ENCODE measurements around the gene ZMYM3. TPM values are rescaled to one million over a fixed set of nuclear protein-coding genes. Genes with fewer than 3 reads are reported as not detected.
A peak's percentile ranks its signal among the peaks of the same experiment; 100 is the strongest.
"Not testable (repeated sequence)": the region's sequence is repeated elsewhere in the genome, so short reads cannot be mapped to it uniquely, and the experiment has no call there.

The ZMYM3 gene
- total RNA-seq, result 10 to 100 TPM; 15.9 to 17.0 TPM
- long read RNA-seq, partial matches to known transcripts, result 5 of 10 reads
- long read RNA-seq, other reads (novel, unspliced or antisense), result 5 of 10 reads

- ATAC-seq (peak; percentile 94), DNase-seq (peak; percentile 85 to 86)
- intact Hi-C loops (cut with DNase I, micrococcal nuclease), result no loop called here
Measured at GRCh38 chrX:71254092-71254963, at the start of gene ZMYM3. ZMYM3 (minus strand) TSS chrX:71254140; CDS start chrX:71253255, 885 bp downstream.

GRCh38 chrX:71302461-71303213 is 48.7 kb upstream of the ZMYM3 start:
- intact Hi-C loops (cut with DNase I, micrococcal nuclease), result no loop called here
- no peak for DNase-seq
- no peak for ATAC-seq

- DNase-seq, result peak in 1 of 2 donors; percentile 25
Measured at GRCh38 chrX:71301195-71301924, 47.4 kb upstream of the ZMYM3 start, which contains the start of gene ITGB1BP2. ITGB1BP2 (plus strand) TSS chrX:71301750; CDS start chrX:71301807, 57 bp downstream.

GRCh38 chrX:71300495-71300894 is 46.6 kb upstream of the ZMYM3 start:
- intact Hi-C loops (cut with DNase I, micrococcal nuclease), result not testable (repeated sequence)

More at GRCh38 chrX:71301195-71301924, 47.4 kb upstream of the ZMYM3 start, which contains the start of gene ITGB1BP2:
- no peak for ATAC-seq
- intact Hi-C loops (cut with DNase I, micrococcal nuclease), result no loop called here

DNA sequence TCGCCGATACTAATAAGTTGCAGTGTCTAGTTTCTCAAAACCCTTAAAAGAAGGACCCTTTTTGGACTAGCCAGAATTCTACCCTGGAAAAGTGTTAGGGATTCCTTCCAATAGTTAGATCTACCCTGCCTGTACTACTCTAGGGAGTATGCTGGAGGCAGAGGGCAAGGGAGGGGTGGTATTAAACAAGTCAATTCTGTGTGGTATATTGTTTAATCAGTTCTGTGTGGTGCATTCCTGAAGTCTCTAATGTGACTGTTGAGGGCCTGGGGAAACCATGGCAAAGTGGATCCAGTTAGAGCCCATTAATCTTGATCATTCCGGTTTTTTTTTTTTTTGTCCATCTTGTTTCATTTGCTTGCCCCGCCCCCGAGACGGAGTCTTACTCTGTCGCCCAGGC is 46.1 kb upstream of the ZMYM3 start:
- intact Hi-C loops (cut with DNase I, micrococcal nuclease); ATAC-seq; DNase-seq: not testable (repeated sequence)

More at GRCh38 chrX:71300495-71300894, 46.6 kb upstream of the ZMYM3 start:
- not testable (repeated sequence) for ATAC-seq, DNase-seq

DNA sequence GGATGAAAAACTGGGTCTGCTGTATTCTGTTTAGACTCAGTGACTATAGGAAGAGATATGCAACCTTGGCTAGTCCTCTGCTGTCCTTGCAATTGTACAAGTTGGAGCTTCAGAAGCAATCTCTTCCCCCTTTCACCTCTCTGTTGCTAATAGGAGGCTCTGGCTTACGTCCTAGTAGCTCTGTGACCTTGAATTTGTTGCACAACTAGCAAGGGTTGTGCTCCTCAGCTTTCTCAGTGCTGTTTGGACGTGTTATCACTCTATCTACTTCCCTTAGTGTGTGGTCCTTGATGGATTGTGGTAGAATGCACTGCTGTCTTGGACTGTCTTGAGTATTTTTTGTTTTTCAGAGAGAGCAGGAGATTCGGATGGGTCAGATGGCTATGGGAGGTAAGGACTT is 44.2 kb upstream of the ZMYM3 start:
- ATAC-seq (no peak), DNase-seq (no peak)
- intact Hi-C loops (cut with DNase I, micrococcal nuclease), result no loop called here

- DNase-seq (no peak), ATAC-seq (no peak)
- intact Hi-C loops (cut with DNase I, micrococcal nuclease), result no loop called here
Measured at GRCh38 chrX:71296806-71297205, 42.9 kb upstream of the ZMYM3 start.

DNA sequence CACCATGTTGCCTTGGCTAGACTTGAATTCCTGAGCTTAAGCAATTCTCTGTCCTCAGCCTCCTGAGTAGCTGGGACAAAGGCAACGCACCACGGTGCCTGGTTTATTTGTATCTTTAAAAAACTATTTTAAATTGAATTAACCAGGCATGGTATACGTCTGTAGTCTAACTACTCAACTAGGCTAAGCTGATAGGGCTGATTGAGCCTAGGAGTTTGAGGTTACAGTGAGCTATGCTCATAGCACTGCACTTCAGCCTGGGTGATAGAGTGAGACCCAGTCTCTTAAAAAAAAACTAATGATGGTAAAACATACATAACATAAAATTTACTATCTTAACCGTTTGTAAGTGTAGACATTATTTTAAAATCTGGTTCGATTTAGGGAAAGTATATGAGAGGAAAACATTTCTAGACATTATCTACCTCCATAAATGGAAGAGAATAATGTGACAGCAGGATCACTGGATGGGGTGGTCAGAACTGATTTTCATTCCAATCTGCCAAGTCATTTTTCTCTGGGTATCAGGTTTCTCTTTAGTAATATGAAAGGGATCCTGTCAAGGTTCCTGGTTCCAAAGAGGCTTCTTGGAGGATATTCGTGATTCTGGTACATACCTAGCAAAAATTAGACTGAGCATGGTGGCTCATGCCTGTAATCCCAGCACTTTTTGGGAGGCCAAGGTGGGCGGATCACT is 38.9 kb upstream of the ZMYM3 start:
- ATAC-seq, result no peak
- DNase-seq, result no peak
- intact Hi-C loops (cut with DNase I, micrococcal nuclease), result no loop called here

DNA sequence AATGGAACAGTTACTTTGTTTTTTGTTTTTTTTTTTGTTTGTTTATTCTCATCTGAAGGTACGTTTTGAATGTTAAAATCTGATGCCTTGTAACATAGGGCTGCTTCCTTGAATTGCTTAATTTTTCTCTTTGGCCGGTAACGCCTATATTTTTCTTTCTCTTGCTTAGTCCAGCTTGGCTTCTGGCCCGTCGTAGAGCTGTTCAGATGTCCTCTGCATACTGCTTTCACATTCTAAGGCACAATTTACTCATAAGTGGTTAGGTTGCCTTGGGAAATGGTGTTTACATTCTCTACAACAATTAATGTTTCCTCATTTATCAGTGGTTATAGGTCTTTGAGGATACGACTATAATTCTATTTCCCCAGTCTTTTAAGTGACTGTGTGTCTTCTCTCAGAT is 37.4 kb upstream of the ZMYM3 start:
- DNase-seq, result no peak
- intact Hi-C loops (cut with DNase I, micrococcal nuclease), result no loop called here
- ATAC-seq, result no peak

DNA sequence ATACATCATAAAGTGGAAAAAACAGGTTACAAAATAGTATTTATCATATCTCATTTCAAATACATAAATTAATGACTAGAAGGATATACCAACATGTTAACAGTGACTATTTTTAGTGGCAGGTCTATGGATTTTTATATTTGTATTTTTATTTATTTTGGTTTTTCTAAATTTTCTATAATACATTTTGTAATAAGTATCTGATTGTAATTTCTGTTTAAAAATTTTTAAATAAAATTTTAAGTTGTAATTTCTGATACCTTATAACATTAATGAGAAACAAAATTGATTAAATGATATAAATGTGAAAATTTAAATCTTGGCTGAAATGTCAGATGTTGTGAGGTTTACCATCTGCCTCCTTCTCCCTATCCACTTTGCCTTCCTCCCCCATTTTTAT is 32.0 kb upstream of the ZMYM3 start:
- intact Hi-C loops (cut with DNase I, micrococcal nuclease), result no loop called here
- no peak for DNase-seq
- ATAC-seq, result no peak

GRCh38 chrX:71283403-71284143 is 29.6 kb upstream of the ZMYM3 start, which contains the start of gene NONO:
NONO (plus strand) TSS chrX:71283635; CDS start chrX:71290638, 7,003 bp downstream.
- peak; percentile 81 to 90 for DNase-seq
- peak; percentile 92 for ATAC-seq
- intact Hi-C loops (cut with DNase I, micrococcal nuclease), result no loop called here

DNA sequence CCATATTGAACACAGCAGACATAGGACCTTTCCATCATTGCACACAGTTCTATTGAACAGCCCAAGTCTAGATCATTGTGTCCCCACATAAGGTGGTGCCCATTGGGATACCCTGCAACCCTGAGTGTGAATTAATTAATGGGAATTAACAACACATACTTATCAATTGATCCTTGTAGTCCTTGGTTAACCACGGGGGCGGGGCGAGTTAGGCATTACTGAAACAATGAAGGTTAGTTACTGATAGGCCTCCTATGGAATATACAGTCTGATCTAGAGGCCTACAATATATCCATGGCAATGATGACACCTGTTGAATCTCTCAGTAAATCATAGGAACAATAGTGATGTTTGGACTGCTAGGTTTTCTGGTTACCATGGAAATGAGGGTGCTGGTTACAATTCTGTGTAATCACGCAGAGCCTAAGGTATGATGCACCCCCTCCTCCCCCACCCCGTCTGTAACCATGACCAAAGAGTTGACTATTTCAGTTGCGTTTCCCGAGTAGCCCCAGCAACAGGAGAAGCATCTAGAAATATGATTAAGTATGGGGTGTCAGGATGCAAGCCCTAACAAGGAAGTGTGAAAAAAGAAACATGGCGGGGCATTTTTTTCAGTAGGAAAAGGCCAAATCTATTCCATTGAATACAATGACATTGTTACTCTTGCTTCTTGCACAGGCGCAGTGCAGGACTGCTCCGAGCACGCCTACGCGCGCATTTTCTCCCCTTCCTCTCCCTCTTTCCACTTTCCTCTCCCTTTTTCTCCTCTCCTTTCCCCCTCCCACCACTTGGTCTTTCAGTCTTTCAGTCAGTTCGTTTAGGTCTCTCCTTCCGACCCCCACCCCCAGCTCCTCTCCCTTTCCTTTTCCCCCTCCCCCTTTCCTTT is 28.8 kb upstream of the ZMYM3 start:
- ATAC-seq (peak; percentile 65), DNase-seq (peak in 1 of 2 donors; percentile 12)
- intact Hi-C loops (cut with DNase I, micrococcal nuclease), result no loop called here

DNA sequence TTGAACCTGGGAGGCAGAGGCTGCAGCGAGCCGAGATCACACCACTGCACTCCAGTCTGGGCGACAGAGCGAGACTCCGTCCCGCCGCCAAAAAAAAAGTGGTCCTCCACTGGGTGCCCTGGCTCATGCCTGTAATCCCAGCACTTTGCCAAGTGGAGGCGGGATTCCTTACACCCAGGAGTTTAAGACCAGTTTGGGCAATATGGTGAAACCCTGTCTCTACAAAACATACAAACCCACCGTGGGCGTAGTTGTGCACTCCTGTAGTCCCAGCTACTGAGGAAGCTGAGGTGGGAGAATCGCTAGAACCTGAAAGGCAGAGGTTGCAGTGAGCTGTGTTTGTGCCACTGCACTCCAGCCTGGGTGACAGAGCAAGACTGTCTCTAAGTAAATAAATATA is 27.4 kb upstream of the ZMYM3 start:
- not testable (repeated sequence) for ATAC-seq, DNase-seq

DNA sequence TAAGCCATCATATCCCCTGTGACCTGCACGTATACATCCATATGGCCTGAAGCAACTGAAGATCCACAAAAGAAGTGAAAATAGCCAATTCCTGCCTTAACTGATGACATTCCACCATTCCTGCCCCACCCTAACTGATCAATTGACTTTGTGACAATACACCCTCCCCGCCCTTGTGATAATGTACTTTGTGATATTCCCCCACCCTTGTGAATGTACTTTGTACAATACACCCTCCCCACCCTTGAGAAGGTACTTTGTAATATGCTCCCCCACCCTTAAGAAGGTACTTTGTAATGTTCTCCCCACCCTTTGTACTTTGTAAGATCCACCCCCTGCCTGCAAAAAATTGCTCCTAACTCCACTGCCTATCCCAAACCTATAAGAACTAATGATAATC is 18.4 kb upstream of the ZMYM3 start:
- intact Hi-C loops (cut with DNase I, micrococcal nuclease), result not testable (repeated sequence)

More for the DNA sequence above, 27.4 kb upstream of the ZMYM3 start:
- intact Hi-C loops (cut with DNase I, micrococcal nuclease), result not testable (repeated sequence)

DNA sequence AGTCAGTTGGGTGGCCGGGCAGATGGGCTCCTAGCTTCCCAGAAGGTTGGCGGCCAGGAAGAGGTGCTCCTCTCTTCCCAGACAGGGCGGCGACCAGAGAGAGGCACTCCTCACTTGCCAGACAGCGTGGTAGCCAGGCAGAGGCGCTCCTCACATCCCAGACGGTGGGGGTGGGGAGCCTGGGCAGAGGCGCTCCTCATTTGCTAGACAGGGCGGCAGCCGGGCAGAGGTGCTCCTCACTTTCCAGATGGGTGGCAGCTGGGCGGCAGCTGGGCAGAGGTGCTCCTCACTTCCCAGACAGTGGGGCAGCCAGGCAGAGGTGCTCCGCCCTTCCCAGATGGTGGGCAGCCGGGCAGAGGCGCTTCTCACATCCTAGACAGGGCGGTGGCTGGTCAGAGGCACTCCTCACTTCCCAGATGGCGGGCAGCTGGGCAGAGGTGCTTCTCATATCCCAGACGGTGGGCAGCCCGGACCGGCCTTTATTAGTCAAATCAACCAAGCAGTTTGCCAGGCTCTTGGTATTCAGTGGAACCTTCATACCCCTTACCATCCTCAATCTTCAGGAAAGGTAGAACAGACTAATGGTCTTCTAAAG is 16.0 kb upstream of the ZMYM3 start:
- DNase-seq (no peak), ATAC-seq (no peak)
- intact Hi-C loops (cut with DNase I, micrococcal nuclease), result no loop called here

More for the DNA sequence above, 18.4 kb upstream of the ZMYM3 start:
- not testable (repeated sequence) for DNase-seq, ATAC-seq

GRCh38 chrX:71268624-71269023 is 14.7 kb upstream of the ZMYM3 start:
- DNase-seq; ATAC-seq; intact Hi-C loops (cut with DNase I, micrococcal nuclease): not testable (repeated sequence)

Measured in left colon (tissue), 2 donors.